ENCODE measurements around the gene CHAF1A. TPM values are rescaled to one million over a fixed set of nuclear protein-coding genes. Genes with fewer than 3 reads are reported as not detected.

CHAF1A gene
- polyA plus RNA-seq, 2 donors: 10.8 to 11.7 TPM

DNA sequence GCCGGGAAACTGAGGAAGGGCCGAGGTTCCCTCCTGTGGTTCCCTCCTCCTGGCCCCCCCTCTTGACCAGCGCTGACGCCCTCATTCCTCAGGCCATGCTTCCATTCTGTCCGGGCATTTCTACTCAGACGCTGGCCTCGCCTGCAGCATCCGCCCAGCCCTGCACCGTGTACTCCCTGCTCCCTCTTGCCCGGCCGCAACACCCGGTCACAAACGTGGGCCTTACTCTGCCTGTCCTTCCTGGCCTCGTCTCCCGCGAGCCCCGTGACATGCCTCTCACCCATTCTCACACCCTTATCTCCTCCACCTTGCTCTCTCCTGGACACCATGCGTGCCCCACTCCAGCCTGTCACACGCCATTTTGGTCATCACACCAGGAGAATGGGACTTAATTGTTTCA lies 80.9 kb downstream of the CHAF1A start:
- H3K27ac ChIP-seq (ENCODE audit: low read depth in 2 of 2, low read length in 1 of 2): no peak overlapping the region
- no peaks in the 10 kb centered on the region for H3K4me1 ChIP-seq (ENCODE audit: control insufficient read depth in 2 of 2, insufficient read depth in 2 of 2, low read length in 1 of 2)
- H3K27me3 ChIP-seq (ENCODE audit: control insufficient read depth in 1 of 2, insufficient read depth in 2 of 2, low read length in 2 of 2): no peaks in the 10 kb centered on the region
- H3K9me3 ChIP-seq (ENCODE audit: control insufficient read depth in 2 of 2, insufficient read depth in 1 of 2, low read depth in 1 of 2, low read length in 1 of 2): peaks cover 0 to under 1% of the 10 kb centered on the region in 2 donors
- H3K4me3 ChIP-seq (ENCODE audit: low read depth in 1 of 2, low read length in 2 of 2): no peak overlapping the region
- H3K36me3 ChIP-seq (ENCODE audit: control insufficient read depth in 2 of 2, insufficient read depth in 2 of 2, low read length in 1 of 2): peaks cover 0 to 13% of the 10 kb centered on the region in 2 donors
- WGBS, 2 donors: 90 to 94% methylated on average over 19 of the region's 19 CpGs

DNA sequence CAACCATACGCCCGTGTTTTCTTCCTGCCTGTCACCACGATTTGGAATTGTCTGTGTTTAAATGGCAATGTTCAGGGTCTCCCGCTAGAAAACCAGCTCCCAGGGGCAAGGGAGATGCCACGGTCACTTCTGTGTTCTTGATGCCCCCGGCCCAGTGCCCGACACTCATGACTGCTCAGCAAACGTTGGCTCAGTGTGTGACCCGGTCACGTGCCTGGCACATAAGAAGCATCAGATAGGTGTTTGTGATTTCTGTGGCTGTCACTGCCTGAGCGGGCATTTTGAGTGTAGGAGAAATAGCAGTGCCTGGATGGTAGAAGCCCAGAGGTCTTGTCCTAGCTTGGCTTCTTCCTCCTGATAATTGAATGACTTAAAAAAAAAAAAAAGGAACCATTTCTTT lies 85.1 kb downstream of the CHAF1A start:
- H3K27me3 ChIP-seq (ENCODE audit: control insufficient read depth in 1 of 2, insufficient read depth in 2 of 2, low read length in 2 of 2): no peaks in the 10 kb centered on the region
- H3K9me3 ChIP-seq (ENCODE audit: control insufficient read depth in 2 of 2, insufficient read depth in 1 of 2, low read depth in 1 of 2, low read length in 1 of 2): peaks cover 0 to 2% of the 10 kb centered on the region in 2 donors
- peaks cover 3 to 41% of the 10 kb centered on the region in 2 donors for H3K36me3 ChIP-seq (ENCODE audit: control insufficient read depth in 2 of 2, insufficient read depth in 2 of 2, low read length in 1 of 2)
- no peak overlapping the region for H3K27ac ChIP-seq (ENCODE audit: low read depth in 2 of 2, low read length in 1 of 2)
- WGBS, 2 donors: 88 to 92% methylated on average over 11 of the region's 11 CpGs
- no peaks in the 10 kb centered on the region for H3K4me1 ChIP-seq (ENCODE audit: control insufficient read depth in 2 of 2, insufficient read depth in 2 of 2, low read length in 1 of 2)
- H3K4me3 ChIP-seq (ENCODE audit: low read depth in 1 of 2, low read length in 2 of 2): no peak overlapping the region

DNA sequence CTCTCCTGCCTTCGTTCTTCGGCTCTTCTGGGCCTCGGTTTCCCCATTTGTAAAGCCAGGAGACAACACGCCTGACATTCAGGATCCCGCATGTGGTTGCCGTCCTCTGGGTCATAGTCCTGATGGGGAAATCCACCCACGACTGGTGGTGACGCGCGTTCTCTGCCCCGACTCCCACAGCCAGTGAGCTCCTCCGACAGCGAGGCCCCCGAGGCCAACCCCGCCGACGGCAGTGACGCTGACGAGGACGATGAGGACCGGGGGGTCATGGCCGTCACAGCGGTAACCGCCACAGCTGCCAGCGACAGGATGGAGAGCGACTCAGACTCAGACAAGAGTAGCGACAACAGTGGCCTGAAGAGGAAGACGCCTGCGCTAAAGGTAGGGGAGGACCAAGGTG lies 86.1 kb downstream of the CHAF1A start:
- no peaks in the 10 kb centered on the region for H3K4me1 ChIP-seq (ENCODE audit: control insufficient read depth in 2 of 2, insufficient read depth in 2 of 2, low read length in 1 of 2)
- H3K36me3 ChIP-seq (ENCODE audit: control insufficient read depth in 2 of 2, insufficient read depth in 2 of 2, low read length in 1 of 2): peaks cover 3 to 45% of the 10 kb centered on the region in 2 donors
- WGBS, 2 donors: 93 to 94% methylated on average over 29 of the region's 29 CpGs

DNA sequence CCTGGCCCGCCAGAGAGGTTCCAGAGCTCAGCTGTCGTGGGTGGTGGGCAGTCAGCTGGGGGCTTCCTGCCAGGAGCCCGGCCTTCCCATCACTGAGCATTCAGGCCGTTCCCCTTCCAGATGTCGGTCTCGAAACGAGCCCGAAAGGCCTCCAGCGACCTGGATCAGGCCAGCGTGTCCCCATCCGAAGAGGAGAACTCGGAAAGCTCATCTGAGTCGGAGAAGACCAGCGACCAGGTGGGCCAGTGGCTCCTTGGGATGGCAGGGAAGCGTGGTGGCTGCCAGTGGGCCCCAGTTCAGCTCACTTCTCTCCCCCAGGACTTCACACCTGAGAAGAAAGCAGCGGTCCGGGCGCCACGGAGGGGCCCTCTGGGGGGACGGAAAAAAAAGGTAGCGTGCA lies 89.0 kb downstream of the CHAF1A start:
- Histone ChIP-seq H3K27me3 (ENCODE audit: control insufficient read depth in 1 of 2, insufficient read depth in 2 of 2, low read length in 2 of 2) (no peaks in the 10 kb centered on the region), H3K27ac (ENCODE audit: low read depth in 2 of 2, low read length in 1 of 2) (no peak overlapping the region), H3K9me3 (ENCODE audit: control insufficient read depth in 2 of 2, insufficient read depth in 1 of 2, low read depth in 1 of 2, low read length in 1 of 2) (peaks cover 0 to 2% of the 10 kb centered on the region in 2 donors), H3K4me3 (ENCODE audit: low read depth in 1 of 2, low read length in 2 of 2) (no peak overlapping the region), H3K36me3 (ENCODE audit: control insufficient read depth in 2 of 2, insufficient read depth in 2 of 2, low read length in 1 of 2) (peaks cover 14 to 65% of the 10 kb centered on the region in 2 donors), H3K4me1 (ENCODE audit: control insufficient read depth in 2 of 2, insufficient read depth in 2 of 2, low read length in 1 of 2) (no peaks in the 10 kb centered on the region)
- 96 to 97% methylated on average over 21 of the region's 21 CpGs for WGBS, 2 donors

More for the DNA sequence above, 86.1 kb downstream of the CHAF1A start:
- Histone ChIP-seq H3K9me3 (ENCODE audit: control insufficient read depth in 2 of 2, insufficient read depth in 1 of 2, low read depth in 1 of 2, low read length in 1 of 2) (peaks cover 0 to 2% of the 10 kb centered on the region in 2 donors), H3K27me3 (ENCODE audit: control insufficient read depth in 1 of 2, insufficient read depth in 2 of 2, low read length in 2 of 2) (no peaks in the 10 kb centered on the region), H3K27ac (ENCODE audit: low read depth in 2 of 2, low read length in 1 of 2) (no peak overlapping the region), H3K4me3 (ENCODE audit: low read depth in 1 of 2, low read length in 2 of 2) (no peak overlapping the region)

DNA sequence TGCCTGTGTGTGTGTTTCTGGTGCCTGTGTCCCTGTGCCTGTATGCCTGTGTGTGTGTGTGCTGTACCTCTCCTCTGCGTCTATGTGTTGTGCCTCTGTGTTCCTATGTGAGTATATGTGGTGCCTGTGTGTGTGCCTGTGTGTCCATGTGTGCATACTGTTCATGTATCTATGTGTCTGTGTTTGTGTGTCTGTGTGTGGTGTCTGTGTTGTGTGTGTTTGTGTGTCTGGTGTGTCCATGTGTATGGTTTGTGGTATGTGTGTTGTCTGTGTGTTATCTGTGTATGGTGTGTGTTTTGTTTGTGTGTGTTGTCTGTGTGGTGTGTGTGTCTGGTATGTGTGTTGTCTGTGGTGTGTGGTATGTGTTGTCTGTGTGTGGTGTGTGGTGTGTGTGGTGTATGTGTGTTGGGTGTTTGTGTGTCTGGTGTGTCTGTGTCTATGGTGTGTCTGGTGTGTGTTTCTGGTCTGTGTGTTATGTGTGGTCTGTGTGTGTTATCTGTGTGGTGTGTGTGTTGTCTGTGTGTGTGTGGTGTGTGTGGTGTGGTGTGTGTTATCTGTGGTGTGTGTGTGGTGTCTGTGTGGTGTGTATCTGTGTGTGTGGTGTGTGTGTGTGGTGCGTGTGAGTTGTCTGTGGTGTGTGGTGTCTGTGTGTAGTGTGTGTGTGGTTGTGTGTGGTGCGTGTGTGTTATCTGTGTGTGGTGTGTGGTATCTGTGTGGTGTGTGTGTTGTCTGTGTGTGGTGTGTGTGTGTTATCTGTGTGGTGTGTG lies 90.1 kb downstream of the CHAF1A start:
- H3K4me3 ChIP-seq (ENCODE audit: low read depth in 1 of 2, low read length in 2 of 2): no peak overlapping the region
- WGBS, 2 donors: 96% methylated on average over 3 of the region's 3 CpGs
- no peaks in the 10 kb centered on the region for H3K27me3 ChIP-seq (ENCODE audit: control insufficient read depth in 1 of 2, insufficient read depth in 2 of 2, low read length in 2 of 2)
- H3K4me1 ChIP-seq (ENCODE audit: control insufficient read depth in 2 of 2, insufficient read depth in 2 of 2, low read length in 1 of 2): no peaks in the 10 kb centered on the region
- H3K9me3 ChIP-seq (ENCODE audit: control insufficient read depth in 2 of 2, insufficient read depth in 1 of 2, low read depth in 1 of 2, low read length in 1 of 2): peaks cover 0 to 2% of the 10 kb centered on the region in 2 donors
- peaks cover 14 to 68% of the 10 kb centered on the region in 2 donors for H3K36me3 ChIP-seq (ENCODE audit: control insufficient read depth in 2 of 2, insufficient read depth in 2 of 2, low read length in 1 of 2)
- H3K27ac ChIP-seq (ENCODE audit: low read depth in 2 of 2, low read length in 1 of 2): no peak overlapping the region

Other genes starting within 250 kb of the CHAF1A start
- gene CREB3L3, start 249.0 kb upstream of the CHAF1A start, polyA plus RNA-seq: not detected
- gene SIRT6, start 220.1 kb upstream of the CHAF1A start, polyA plus RNA-seq: 10 to 100 TPM; 16.9 to 22.0 TPM
- gene ANKRD24, start 220.0 kb upstream of the CHAF1A start, polyA plus RNA-seq: under 1 TPM; 0.21 to 0.59 TPM
- under 1 TPM; 0.53 to 0.92 TPM for gene EBI3, start 173.1 kb upstream of the CHAF1A start, polyA plus RNA-seq
- 10 to 100 TPM; 25.9 to 27.7 TPM for gene YJU2, start 155.6 kb upstream of the CHAF1A start, polyA plus RNA-seq
- gene SHD, start 123.4 kb upstream of the CHAF1A start, polyA plus RNA-seq: under 1 TPM in 1 of 2 donors, not detected in 1; 0.04 TPM
- under 1 TPM; 0.31 to 0.47 TPM for gene TMIGD2, start 100.3 kb upstream of the CHAF1A start, polyA plus RNA-seq
- 1 to 10 TPM in 1 of 2 donors, under 1 TPM in 1; 0.19 to 1.2 TPM for gene FSD1, start 98.0 kb upstream of the CHAF1A start, polyA plus RNA-seq
- gene STAP2, start 63.8 kb upstream of the CHAF1A start, polyA plus RNA-seq: 100 to 1,000 TPM in 1 of 2 donors, 10 to 100 TPM in 1; 99.2 to 126 TPM
- gene MPND, start 59.1 kb upstream of the CHAF1A start, polyA plus RNA-seq: 10 to 100 TPM; 13.5 to 15.5 TPM
- gene SH3GL1, start 2.1 kb upstream of the CHAF1A start, polyA plus RNA-seq: 100 to 1,000 TPM; 123 to 242 TPM
- gene UBXN6, start 55.2 kb downstream of the CHAF1A start, polyA plus RNA-seq: 10 to 100 TPM; 71.3 to 82.8 TPM
- gene HDGFL2, start 69.7 kb downstream of the CHAF1A start, polyA plus RNA-seq: 10 to 100 TPM; 23.3 to 57.5 TPM
- 1 to 10 TPM; 2.8 to 4.1 TPM for gene PLIN4, start 115.8 kb downstream of the CHAF1A start, polyA plus RNA-seq
- 1 to 10 TPM; 2.7 to 4.9 TPM for gene PLIN5, start 132.6 kb downstream of the CHAF1A start, polyA plus RNA-seq
- 10 to 100 TPM; 12.7 to 20.1 TPM for gene LRG1, start 137.4 kb downstream of the CHAF1A start, polyA plus RNA-seq
- gene SEMA6B, start 157.0 kb downstream of the CHAF1A start, polyA plus RNA-seq: 1 to 10 TPM; 1.1 to 2.0 TPM
- 1 to 10 TPM; 4.2 to 4.7 TPM for gene TNFAIP8L1, start 236.9 kb downstream of the CHAF1A start, polyA plus RNA-seq